Body of pancreas (tissue), 4 donors: ENCODE measurements around the gene PRPS2. TPM values are rescaled to one million over a fixed set of nuclear protein-coding genes. Genes with fewer than 3 reads are reported as not detected.

ENCODE experiments used
- ATAC-seq: fragments of 150-250 bp; one replicate; pipeline ENCODE4 v1.9.1; 2016
- DNase-seq, 4 donors: peaks; one replicate each; pipeline ENCODE4 v3.0.0-alpha.2; 2019
- H3K27ac ChIP-seq, 4 donors: fragments of 200-600 bp; sonication (generic); 1 replicate in 3 of 4; 2 replicates in 1 of 4; pipeline versions ENCODE4 v1.5.1 to v1.6.1; 2016 to 2019; ENCODE audit warnings: mild to moderate bottlenecking in 1 of 4, mixed read lengths in 1 of 4, moderate library complexity in 1 of 4
- H3K27me3 ChIP-seq, 2 donors: fragments of 200-600 bp; sonication (generic); one replicate each; pipeline ENCODE4 v1.6.0; 2016; ENCODE audit warnings: mild to moderate bottlenecking in 1 of 2
- H3K36me3 ChIP-seq, 2 donors: fragments of 200-600 bp; sonication (generic); replicated peaks in 1 of 2; 2 replicates each; pipeline ENCODE4 v1.5.1; 2016; ENCODE audit warnings: low read depth in 2 of 2; ENCODE audit not compliant: insufficient read depth in 1 of 2
- H3K4me1 ChIP-seq: fragments of 200-600 bp; sonication (generic); one replicate; pipeline ENCODE4 v1.6.0; 2016
- H3K4me3 ChIP-seq, 2 donors: fragments of 200-600 bp; sonication (generic); 1 replicate in 1 of 2; 2 replicates in 1 of 2; pipeline ENCODE4 v1.5.1; 2016 to 2019
- H3K9me3 ChIP-seq, 3 donors: fragments of 200-600 bp; sonication (generic); 1 replicate in 2 of 3; 2 replicates in 1 of 3; pipeline ENCODE4 v1.5.1; 2016
- CTCF ChIP-seq, 7 experiments: fragments of 450-650 bp in 4 of 7; fragments of 200-600 bp in 3 of 7; sonication (generic) in 3 of 7; IDR thresholded peaks; one replicate each; pipeline ENCODE4 v1.5.1; 2016 to 2019; ENCODE audit warnings: antibody characterized with exemption in 7 of 7
- POLR2A ChIP-seq, 3 donors: fragments of 450-650 bp; IDR thresholded peaks; one replicate each; pipeline ENCODE4 v1.6.1; 2016; ENCODE audit warnings: antibody characterized with exemption in 3 of 3, mild to moderate bottlenecking in 2 of 3
- WGBS, 2 donors: methylation state at CpG; one replicate each; pipeline ENCODE4 v1.1.5; 2017; 5-methylcytosine and 5-hydroxymethylcytosine counted together
- intact Hi-C: fragments of 100-400 bp; cut with DNase I; formaldehyde crosslinking; loops from one replicate; pipeline ENCODE4 v1.15.1; 2023
- total RNA-seq, 2 donors: library from RNA; depleted of rRNA; stranded (reverse); fragments of >200 nt; gene quantifications; one replicate each; pipeline ENCODE4 v1.1.0, GENCODE V29; 2016

Gene PRPS2
- total RNA-seq, 2 donors from 2014 or later, result 6.3 to 41.8 TPM

- H3K4me1 ChIP-seq, result peaks cover 8% of the 10 kb centered on the region
- DNase-seq (no peak), ATAC-seq (no peak)
- intact Hi-C loops, result no loop called here
- H3K36me3 ChIP-seq, result no peaks in the 10 kb centered on the region
- no peak overlapping the region for H3K4me3 ChIP-seq
- no peaks in the 10 kb centered on the region for H3K9me3 ChIP-seq
- no peak overlapping the region for H3K27ac ChIP-seq
- 71 to 86% methylated on average over 2 of the region's 2 CpGs for WGBS, 2 donors
- TF ChIP-seq CTCF (IDR thresholded peaks at IDR 0.05) (no peak), POLR2A (IDR thresholded peaks at IDR 0.05) (no peak)
- H3K27me3 ChIP-seq, result no peaks in the 10 kb centered on the region
Observed at GRCh38 chrX:12753366-12753765, 37.8 kb upstream of the PRPS2 start.

GRCh38 chrX:12758291-12758690 lies 32.9 kb upstream of the PRPS2 start:
- no peak for ATAC-seq
- no peak for DNase-seq
- no peak overlapping the region for H3K27ac ChIP-seq
- no peak for TF ChIP-seq CTCF (IDR thresholded peaks at IDR 0.05)
- no peak for TF ChIP-seq POLR2A (IDR thresholded peaks at IDR 0.05)
- H3K27me3 ChIP-seq, result no peaks in the 10 kb centered on the region
- H3K9me3 ChIP-seq, result no peaks in the 10 kb centered on the region
- H3K4me1 ChIP-seq, result no peaks in the 10 kb centered on the region
- intact Hi-C loops, result no loop called here
- H3K4me3 ChIP-seq, result no peak overlapping the region
- WGBS, 2 donors, result 61 to 93% methylated on average over 2 of the region's 3 CpGs
- no peaks in the 10 kb centered on the region for H3K36me3 ChIP-seq

GRCh38 chrX:12767856-12768255 lies 23.4 kb upstream of the PRPS2 start:
- Histone ChIP-seq H3K9me3 (no peaks in the 10 kb centered on the region), H3K36me3 (no peaks in the 10 kb centered on the region), H3K4me3 (no peak overlapping the region), H3K4me1 (no peaks in the 10 kb centered on the region), H3K27ac (no peak overlapping the region), H3K27me3 (no peaks in the 10 kb centered on the region)
- DNase-seq, result no peak
- TF ChIP-seq POLR2A (IDR thresholded peaks at IDR 0.05), result no peak
- no peak for TF ChIP-seq CTCF (IDR thresholded peaks at IDR 0.05)
- intact Hi-C loops, result no loop called here
- ATAC-seq, result no peak
- WGBS, 2 donors, result 29 to 35% methylated on average over 1 to 2 of the region's 2 CpGs

GRCh38 chrX:12768491-12768890 lies 22.7 kb upstream of the PRPS2 start:
- Histone ChIP-seq H3K27me3 (no peaks in the 10 kb centered on the region), H3K4me1 (no peaks in the 10 kb centered on the region), H3K9me3 (no peaks in the 10 kb centered on the region), H3K36me3 (no peaks in the 10 kb centered on the region), H3K4me3 (no peak overlapping the region), H3K27ac (no peak overlapping the region)
- 82 to 87% methylated on average over 4 of the region's 4 CpGs for WGBS, 2 donors
- TF ChIP-seq CTCF (IDR thresholded peaks at IDR 0.05) (no peak), POLR2A (IDR thresholded peaks at IDR 0.05) (no peak)
- DNase-seq, result no peak
- intact Hi-C loops, result no loop called here
- ATAC-seq, result no peak

- 12 to 23% methylated on average over 5 of the region's 5 CpGs for WGBS, 2 donors
- ATAC-seq, result peak; percentile 75
- Histone ChIP-seq H3K27me3 (no peaks in the 10 kb centered on the region), H3K9me3 (no peaks in the 10 kb centered on the region), H3K36me3 (no peaks in the 10 kb centered on the region), H3K4me3 (no peak overlapping the region), H3K27ac (no peak overlapping the region), H3K4me1 (no peaks in the 10 kb centered on the region)
- intact Hi-C loops, result no loop called here
- TF ChIP-seq POLR2A (IDR thresholded peaks at IDR 0.05) (no peak), CTCF (IDR thresholded peaks at IDR 0.05) (peak; percentile 24 to 59 (median 44))
- no peak for DNase-seq
Observed at GRCh38 chrX:12770440-12770839, 20.8 kb upstream of the PRPS2 start.
